SKM-1 (cell line): ENCODE data around the gene WNK2.

Experiments used
- DNase-seq: peaks from one replicate; lab custom pipeline; 2025; ENCODE audit not compliant: unreplicated experiment; lab: John Stamatoyannopoulos, UW

The WNK2 gene

GRCh38 chr9:93264338-93265125, 80.6 kb downstream of the WNK2 start:
- DNase-seq: no peak

GRCh38 chr9:93265301-93265971, 81.5 kb downstream of the WNK2 start:
- DNase-seq: no peak

- DNase-seq: no peak
Observed at GRCh38 chr9:93265972-93266371, 82.0 kb downstream of the WNK2 start.

GRCh38 chr9:93266521-93267001, 82.6 kb downstream of the WNK2 start:
- no peak for DNase-seq

- DNase-seq: no peak
Observed at GRCh38 chr9:93267091-93267541, 83.2 kb downstream of the WNK2 start.

- no peak for DNase-seq
Observed at GRCh38 chr9:93267681-93268505, 84.0 kb downstream of the WNK2 start.

GRCh38 chr9:93268551-93269314, 84.8 kb downstream of the WNK2 start:
- no peak for DNase-seq

- no peak for DNase-seq
Observed at GRCh38 chr9:93270976-93271375, 87.0 kb downstream of the WNK2 start.

- no peak for DNase-seq
Observed at GRCh38 chr9:93276973-93277372, 93.0 kb downstream of the WNK2 start.

GRCh38 chr9:93278144-93278543, 94.2 kb downstream of the WNK2 start:
- DNase-seq: no peak

GRCh38 chr9:93280661-93281259, 96.8 kb downstream of the WNK2 start:
- DNase-seq: no peak

- no peak for DNase-seq
Observed at GRCh38 chr9:93286252-93287188, 102.6 kb downstream of the WNK2 start.

GRCh38 chr9:93287189-93287552, 103.2 kb downstream of the WNK2 start:
- DNase-seq: no peak

GRCh38 chr9:93287593-93287992, 103.7 kb downstream of the WNK2 start:
- DNase-seq: no peak

GRCh38 chr9:93288341-93288740, 104.4 kb downstream of the WNK2 start:
- DNase-seq: no peak

- no peak for DNase-seq
Observed at GRCh38 chr9:93288891-93289883, 105.2 kb downstream of the WNK2 start.

GRCh38 chr9:93290495-93291434, 106.8 kb downstream of the WNK2 start:
- DNase-seq: no peak
